Gastroesophageal sphincter (tissue), 4 donors: ENCODE measurements around the gene TOMM22. TPM values are rescaled to one million over a fixed set of nuclear protein-coding genes. Genes with fewer than 3 reads are reported as not detected.
A peak's percentile ranks its signal among the peaks of the same experiment; 100 is the strongest.

Experiments
- ATAC-seq: fragments of 150-250 bp; one replicate; pipeline ENCODE4 v1.9.1; 2016; ENCODE audit warnings: mild to moderate bottlenecking, moderate library complexity
- H3K27ac ChIP-seq, 4 donors: fragments of 200-600 bp; sonication (generic) in 3 of 4; 1 replicate in 3 of 4; 2 replicates in 1 of 4; pipeline ENCODE4 v1.5.1; 2016 to 2019
- H3K27me3 ChIP-seq: fragments of 200-600 bp; sonication (generic); one replicate; pipeline ENCODE4 v1.5.1; 2019
- H3K36me3 ChIP-seq, 2 donors: fragments of 200-600 bp; sonication (generic); one replicate each; pipeline ENCODE4 v1.5.1; 2019; ENCODE audit warnings: control low read depth in 1 of 2
- H3K4me1 ChIP-seq, 3 donors: fragments of 200-600 bp; sonication (generic); 1 replicate in 2 of 3; 2 replicates in 1 of 3; pipeline ENCODE4 v1.5.1; 2016 to 2019; ENCODE audit warnings: control low read depth in 2 of 3
- H3K4me3 ChIP-seq, 2 donors: fragments of 200-600 bp; sonication (generic); one replicate each; pipeline ENCODE4 v1.5.1; 2019; ENCODE audit warnings: mild to moderate bottlenecking in 1 of 2, moderate library complexity in 1 of 2
- H3K9me3 ChIP-seq, 3 donors: fragments of 200-600 bp; sonication (generic); one replicate each; pipeline ENCODE4 v1.5.1; 2017 to 2019; ENCODE audit warnings: control low read depth in 2 of 3
- CTCF ChIP-seq, 4 experiments: fragments of 200-600 bp in 2 of 4; fragments of 450-650 bp in 2 of 4; sonication (generic) in 1 of 4; IDR thresholded peaks; one replicate each; pipeline ENCODE4 v1.5.1; 2017 to 2019; ENCODE audit warnings: antibody characterized with exemption in 4 of 4, mild to moderate bottlenecking in 2 of 4, moderate library complexity in 2 of 4
- EP300 ChIP-seq: sonication (generic); formaldehyde crosslinking; IDR thresholded peaks from one replicate; pipeline ENCODE4 v1.6.1; 2017; ENCODE audit warnings: antibody characterized with exemption, mild to moderate bottlenecking
- POLR2A ChIP-seq, 2 donors: fragments of 450-650 bp; IDR thresholded peaks; one replicate each; pipeline ENCODE4 v1.6.1; 2017; ENCODE audit warnings: antibody characterized with exemption in 2 of 2, mild to moderate bottlenecking in 2 of 2, moderate library complexity in 1 of 2
- POLR2AphosphoS5 ChIP-seq: sonication (generic); formaldehyde crosslinking; IDR thresholded peaks from one replicate; pipeline ENCODE4 v1.6.1; 2017; ENCODE audit warnings: antibody characterized with exemption
- WGBS, 2 donors: methylation state at CpG; one replicate each; pipeline ENCODE4 v1.1.5; 2018; ENCODE audit warnings: low coverage in 1 of 2; 5-methylcytosine and 5-hydroxymethylcytosine counted together
- total RNA-seq, 4 donors: library from RNA; depleted of rRNA; stranded (reverse); fragments of >200 nt; gene quantifications; one replicate each; pipeline ENCODE4 v1.1.0, GENCODE V29; 2016

TOMM22 gene
- total RNA-seq, 4 donors from 2014 or later, result 29.6 to 41.2 (median 32.2) TPM

DNA sequence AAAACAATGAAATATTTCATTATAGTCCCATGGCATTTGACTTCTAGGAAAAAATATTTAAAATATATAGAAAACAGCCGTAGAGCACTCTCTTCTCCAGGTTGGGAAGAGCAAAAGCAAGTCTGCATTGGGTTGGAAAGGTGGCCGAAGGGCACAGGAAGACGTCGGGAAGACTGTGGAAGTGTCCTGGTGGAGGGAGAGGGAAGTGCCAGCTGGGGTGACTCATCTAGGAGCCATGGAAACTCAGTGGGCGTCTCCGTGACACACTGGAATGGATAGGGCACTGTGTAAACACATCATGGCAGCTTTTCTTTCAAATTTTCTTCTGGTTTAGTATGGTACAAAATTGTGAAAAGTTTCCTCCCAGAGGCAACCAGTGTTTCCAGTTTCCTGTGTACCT, 36.7 kb downstream of the TOMM22 start:
- Histone ChIP-seq H3K9me3 (no peaks in the 10 kb centered on the region), H3K27me3 (no peaks in the 10 kb centered on the region), H3K27ac (peak overlapping the region in 3 of 4 donors; percentile 17 to 75 (median 70)), H3K4me3 (no peak overlapping the region), H3K4me1 (peaks cover 0 to 38% (median 7%) of the 10 kb centered on the region in 3 donors), H3K36me3 (peaks cover 0 to 74% of the 10 kb centered on the region in 2 donors)
- peak in 3 of 4 experiments; percentile 51 to 76 (median 68) for TF ChIP-seq CTCF (IDR thresholded peaks at IDR 0.05)
- TF ChIP-seq EP300, result no peak
- peak; percentile 62 for TF ChIP-seq POLR2AphosphoS5
- TF ChIP-seq POLR2A (IDR thresholded peaks at IDR 0.05), result no peak
- ATAC-seq, result peak; percentile 95
- WGBS, 2 donors, result 19 to 22% methylated on average over 6 of the region's 6 CpGs

- H3K9me3 ChIP-seq, result no peaks in the 10 kb centered on the region
- no peak for TF ChIP-seq POLR2AphosphoS5
- no peak for TF ChIP-seq POLR2A (IDR thresholded peaks at IDR 0.05)
- TF ChIP-seq CTCF (IDR thresholded peaks at IDR 0.05), result no peak
- TF ChIP-seq EP300, result no peak
- no peak overlapping the region for H3K4me3 ChIP-seq
- 83 to 100% methylated on average over 1 to 4 of the region's 6 CpGs for WGBS, 2 donors
- H3K36me3 ChIP-seq, result peaks cover 0 to 82% of the 10 kb centered on the region in 2 donors
- no peak for ATAC-seq
- H3K27ac ChIP-seq, result peak overlapping the region in 3 of 4 donors; percentile 17 to 70 (median 46)
- peaks cover 0 to 30% (median 7%) of the 10 kb centered on the region in 3 donors for H3K4me1 ChIP-seq
- H3K27me3 ChIP-seq, result no peaks in the 10 kb centered on the region
Observed at GRCh38 chr22:38719196-38719595, 37.4 kb downstream of the TOMM22 start.

GRCh38 chr22:38720350-38720749, 38.6 kb downstream of the TOMM22 start:
- no peaks in the 10 kb centered on the region for H3K27me3 ChIP-seq
- no peak overlapping the region for H3K4me3 ChIP-seq
- H3K27ac ChIP-seq, result no peak overlapping the region
- no peaks in the 10 kb centered on the region for H3K9me3 ChIP-seq
- H3K4me1 ChIP-seq, result peaks cover 0 to 21% (median 7%) of the 10 kb centered on the region in 3 donors
- no peak for ATAC-seq
- peaks cover 0 to 87% of the 10 kb centered on the region in 2 donors for H3K36me3 ChIP-seq
- TF ChIP-seq POLR2A (IDR thresholded peaks at IDR 0.05), result no peak
- no peak for TF ChIP-seq EP300
- TF ChIP-seq CTCF (IDR thresholded peaks at IDR 0.05), result no peak
- no peak for TF ChIP-seq POLR2AphosphoS5
- WGBS, 2 donors, result 85 to 96% methylated on average over 3 of the region's 3 CpGs

DNA sequence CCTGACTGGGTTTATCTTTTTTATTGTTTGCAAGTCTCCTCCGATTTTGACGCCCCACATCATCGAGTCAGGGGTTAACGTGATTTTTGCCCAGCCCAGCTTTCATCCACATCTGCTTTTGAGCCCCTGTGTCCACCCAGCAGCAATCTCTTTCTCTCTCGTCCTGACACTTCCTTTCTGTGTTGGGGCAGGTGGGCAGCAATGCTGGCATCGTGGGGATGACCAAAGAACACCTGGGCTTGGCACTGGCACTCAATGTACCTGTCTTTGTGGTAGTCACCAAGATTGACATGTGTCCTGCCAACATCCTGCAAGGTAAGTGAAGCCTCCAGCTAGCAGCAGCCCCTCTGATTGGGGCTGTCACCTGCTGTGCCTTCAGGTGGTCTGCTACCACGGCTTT, 39.8 kb downstream of the TOMM22 start:
- Histone ChIP-seq H3K36me3 (peaks cover 0 to 87% of the 10 kb centered on the region in 2 donors), H3K4me1 (peaks cover 0 to 18% (median 7%) of the 10 kb centered on the region in 3 donors), H3K9me3 (no peaks in the 10 kb centered on the region), H3K27ac (no peak overlapping the region), H3K4me3 (no peak overlapping the region), H3K27me3 (no peaks in the 10 kb centered on the region)
- no peak for ATAC-seq
- TF ChIP-seq CTCF (IDR thresholded peaks at IDR 0.05) (no peak), EP300 (no peak), POLR2AphosphoS5 (no peak), POLR2A (IDR thresholded peaks at IDR 0.05) (no peak)
- 70 to 95% methylated on average over 5 to 6 of the region's 7 CpGs for WGBS, 2 donors

DNA sequence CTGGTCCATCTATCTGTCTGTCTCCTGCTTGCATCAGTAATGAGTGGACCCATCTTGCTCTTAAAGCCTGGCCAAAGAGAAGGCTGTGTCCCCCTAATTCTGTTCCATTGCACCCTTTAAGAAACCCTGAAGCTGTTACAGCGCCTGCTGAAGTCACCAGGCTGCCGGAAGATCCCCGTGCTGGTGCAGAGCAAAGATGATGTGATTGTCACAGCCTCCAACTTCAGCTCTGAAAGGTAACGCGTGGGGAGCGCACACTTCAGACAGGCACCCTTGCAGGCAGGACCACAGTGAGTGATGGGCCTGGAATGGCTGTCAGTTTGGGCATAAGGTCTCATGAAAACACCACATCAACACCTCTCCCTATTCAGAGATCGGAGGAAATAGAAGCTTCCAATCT, 42.4 kb downstream of the TOMM22 start:
- TF ChIP-seq CTCF (IDR thresholded peaks at IDR 0.05) (no peak), POLR2A (IDR thresholded peaks at IDR 0.05) (no peak), POLR2AphosphoS5 (no peak), EP300 (no peak)
- H3K27ac ChIP-seq, result no peak overlapping the region
- peaks cover 0 to 95% of the 10 kb centered on the region in 2 donors for H3K36me3 ChIP-seq
- no peak overlapping the region for H3K4me3 ChIP-seq
- H3K27me3 ChIP-seq, result no peaks in the 10 kb centered on the region
- peaks cover 0 to 5% (median under 1%) of the 10 kb centered on the region in 3 donors for H3K4me1 ChIP-seq
- H3K9me3 ChIP-seq, result no peaks in the 10 kb centered on the region
- ATAC-seq, result no peak
- 85 to 100% methylated on average over 2 to 4 of the region's 7 CpGs for WGBS, 2 donors
